ENCODE data around the gene TJP3. TPM values are rescaled to one million over a fixed set of nuclear protein-coding genes. Genes with fewer than 3 reads are reported as not detected.

Gene TJP3
- total RNA-seq, 1 donor from 2014 or later = 20.0 TPM

GRCh38 chr19:3725121-3725520 lies 16.9 kb downstream of the TJP3 start:
- peaks cover 21% of the 10 kb centered on the region for H3K27me3 Mint-ChIP-seq
- H3K27ac Mint-ChIP-seq = no peak overlapping the region
- H3K36me3 Mint-ChIP-seq = no peaks in the 10 kb centered on the region
- no peaks in the 10 kb centered on the region for H3K9me3 Mint-ChIP-seq
- no peaks in the 10 kb centered on the region for H3K4me1 Mint-ChIP-seq (ENCODE audit: unreplicated experiment)
- DNase-seq (ENCODE audit: extremely low spot score, unreplicated experiment) = no peak
- no peak overlapping the region for H3K4me3 Mint-ChIP-seq
- TF ChIP-seq, protein P1, sequence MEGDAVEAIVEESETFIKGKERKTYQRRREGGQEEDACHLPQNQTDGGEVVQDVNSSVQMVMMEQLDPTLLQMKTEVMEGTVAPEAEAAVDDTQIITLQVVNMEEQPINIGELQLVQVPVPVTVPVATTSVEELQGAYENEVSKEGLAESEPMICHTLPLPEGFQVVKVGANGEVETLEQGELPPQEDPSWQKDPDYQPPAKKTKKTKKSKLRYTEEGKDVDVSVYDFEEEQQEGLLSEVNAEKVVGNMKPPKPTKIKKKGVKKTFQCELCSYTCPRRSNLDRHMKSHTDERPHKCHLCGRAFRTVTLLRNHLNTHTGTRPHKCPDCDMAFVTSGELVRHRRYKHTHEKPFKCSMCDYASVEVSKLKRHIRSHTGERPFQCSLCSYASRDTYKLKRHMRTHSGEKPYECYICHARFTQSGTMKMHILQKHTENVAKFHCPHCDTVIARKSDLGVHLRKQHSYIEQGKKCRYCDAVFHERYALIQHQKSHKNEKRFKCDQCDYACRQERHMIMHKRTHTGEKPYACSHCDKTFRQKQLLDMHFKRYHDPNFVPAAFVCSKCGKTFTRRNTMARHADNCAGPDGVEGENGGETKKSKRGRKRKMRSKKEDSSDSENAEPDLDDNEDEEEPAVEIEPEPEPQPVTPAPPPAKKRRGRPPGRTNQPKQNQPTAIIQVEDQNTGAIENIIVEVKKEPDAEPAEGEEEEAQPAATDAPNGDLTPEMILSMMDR (conservative IDR thresholded peaks at IDR 0.05) = no peak

GRCh38 chr19:3725640-3726310 lies 17.6 kb downstream of the TJP3 start:
- Mint-ChIP-seq H3K4me1 (ENCODE audit: unreplicated experiment) (no peaks in the 10 kb centered on the region), H3K9me3 (no peaks in the 10 kb centered on the region), H3K27ac (no peak overlapping the region), H3K36me3 (no peaks in the 10 kb centered on the region), H3K27me3 (peaks cover 21% of the 10 kb centered on the region), H3K4me3 (no peak overlapping the region)
- TF ChIP-seq, protein P1 (conservative IDR thresholded peaks at IDR 0.05) = no peak
- no peak for DNase-seq (ENCODE audit: extremely low spot score, unreplicated experiment)

DNA sequence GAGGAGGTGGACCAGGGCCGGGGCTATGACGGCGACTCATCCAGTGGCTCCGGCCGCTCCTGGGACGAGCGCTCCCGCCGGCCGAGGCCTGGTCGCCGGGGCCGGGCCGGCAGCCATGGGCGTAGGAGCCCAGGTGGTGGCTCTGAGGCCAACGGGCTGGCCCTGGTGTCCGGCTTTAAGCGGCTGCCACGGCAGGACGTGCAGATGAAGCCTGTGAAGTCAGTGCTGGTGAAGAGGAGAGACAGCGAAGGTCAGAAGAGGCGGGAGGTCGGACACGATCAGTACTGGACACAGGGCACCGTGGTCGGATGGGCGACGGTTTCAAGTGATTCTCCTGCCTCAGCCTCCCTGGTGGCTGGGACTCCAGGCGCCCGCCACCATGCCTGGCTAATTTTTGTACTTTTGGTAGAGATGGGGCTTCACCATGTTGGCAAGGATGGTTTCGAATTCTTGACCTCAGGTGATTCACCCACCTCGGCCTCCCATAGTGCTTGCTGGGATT lies 22.3 kb downstream of the TJP3 start:
- H3K4me1 Mint-ChIP-seq (ENCODE audit: unreplicated experiment) = no peaks in the 10 kb centered on the region
- H3K27ac Mint-ChIP-seq = no peak overlapping the region
- H3K27me3 Mint-ChIP-seq = no peaks in the 10 kb centered on the region
- no peaks in the 10 kb centered on the region for H3K9me3 Mint-ChIP-seq
- H3K4me3 Mint-ChIP-seq = no peak overlapping the region
- H3K36me3 Mint-ChIP-seq = no peaks in the 10 kb centered on the region
- no peak for DNase-seq (ENCODE audit: extremely low spot score, unreplicated experiment)
- TF ChIP-seq, protein P1 (conservative IDR thresholded peaks at IDR 0.05) = no peak

DNA sequence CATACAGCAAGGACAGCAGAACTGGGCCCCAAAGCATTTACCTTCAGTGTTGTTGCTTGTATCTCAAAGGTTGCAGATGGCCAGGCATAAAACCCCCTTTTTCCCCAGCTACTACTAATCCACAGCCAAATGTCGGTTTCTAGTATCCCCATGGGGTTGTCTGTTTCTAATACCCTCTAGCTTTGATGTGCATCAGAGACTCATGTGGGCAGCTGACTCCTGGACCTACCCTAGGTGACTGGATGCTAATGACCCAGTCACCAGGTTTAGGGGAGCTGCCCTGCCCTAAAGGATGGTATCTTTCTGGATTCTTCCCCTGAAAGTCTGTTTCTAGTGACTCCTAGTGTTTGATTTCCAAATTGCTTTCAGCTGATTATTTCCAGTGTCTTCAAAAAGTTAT lies 23.9 kb downstream of the TJP3 start:
- Mint-ChIP-seq H3K36me3 (no peaks in the 10 kb centered on the region), H3K27ac (no peak overlapping the region), H3K27me3 (no peaks in the 10 kb centered on the region), H3K9me3 (no peaks in the 10 kb centered on the region), H3K4me1 (ENCODE audit: unreplicated experiment) (no peaks in the 10 kb centered on the region), H3K4me3 (no peak overlapping the region)
- TF ChIP-seq, protein P1 (conservative IDR thresholded peaks at IDR 0.05) = no peak
- DNase-seq (ENCODE audit: extremely low spot score, unreplicated experiment) = no peak

GRCh38 chr19:3733549-3734309 lies 25.5 kb downstream of the TJP3 start:
- Mint-ChIP-seq H3K9me3 (no peaks in the 10 kb centered on the region), H3K4me3 (no peak overlapping the region), H3K4me1 (ENCODE audit: unreplicated experiment) (no peaks in the 10 kb centered on the region), H3K36me3 (no peaks in the 10 kb centered on the region), H3K27me3 (no peaks in the 10 kb centered on the region), H3K27ac (no peak overlapping the region)
- no peak for DNase-seq (ENCODE audit: extremely low spot score, unreplicated experiment)
- TF ChIP-seq, protein P1 (conservative IDR thresholded peaks at IDR 0.05) = no peak

Data from type B pancreatic cell (in vitro differentiated cells).